AG08396 (cell line): ENCODE data around the gene SATB1.
A peak's percentile ranks its signal among the peaks of the same experiment; 100 is the strongest.
"Not testable (repeated sequence)": the region's sequence is repeated elsewhere in the genome, so short reads cannot be mapped to it uniquely, and the experiment has no call there.

Source experiments
- DNase-seq: peaks from one replicate; pipeline ENCODE4 v3.0.0; 2012; ENCODE audit warnings: low spot score, mixed read lengths

The SATB1 gene

DNA sequence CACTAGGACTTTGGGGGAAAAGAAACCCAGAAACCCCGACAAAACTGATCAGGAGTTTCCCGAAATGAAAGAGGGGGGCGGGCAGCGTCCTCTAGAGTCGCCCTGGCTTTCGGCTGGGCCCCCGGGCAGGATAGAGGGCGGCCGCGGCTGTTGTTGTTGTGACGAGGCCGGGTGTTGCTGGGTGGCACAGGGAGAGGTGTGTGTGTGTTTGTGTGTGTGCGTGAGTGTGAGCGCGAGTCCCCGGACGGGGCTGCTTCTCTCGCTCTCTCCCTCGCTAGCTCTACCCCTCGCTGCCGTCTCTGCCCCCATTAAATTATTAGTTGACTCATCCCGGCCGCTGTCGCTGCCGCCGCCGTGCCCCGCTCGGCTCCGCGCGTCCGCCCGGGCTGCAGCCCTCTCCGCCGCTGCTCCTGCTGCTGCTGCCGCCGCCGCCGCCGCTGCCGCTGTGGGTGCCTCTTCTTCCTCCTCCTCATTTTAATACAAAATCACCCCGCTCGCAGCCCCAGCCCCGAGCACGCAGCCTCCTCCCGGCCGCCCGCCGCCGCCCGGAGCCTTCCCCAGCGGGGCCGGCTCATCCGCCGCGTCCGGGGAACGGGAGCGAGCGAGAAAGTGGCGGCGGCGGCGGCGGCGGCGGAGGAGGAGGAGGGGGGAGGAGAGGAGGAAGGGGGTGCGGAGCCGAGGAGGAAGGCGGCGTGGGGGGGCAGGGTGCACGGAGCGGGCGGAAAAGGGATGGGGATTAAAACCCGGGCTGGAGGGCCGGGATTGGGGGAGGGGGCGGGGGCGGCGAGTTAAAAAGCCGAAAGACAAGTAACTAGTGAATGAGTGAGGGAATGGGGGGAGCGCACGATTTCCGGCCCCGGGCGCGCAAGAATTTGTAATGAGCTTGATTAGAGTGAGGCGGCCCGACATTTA, at the start of gene SATB1:
Gene SATB1, minus strand, starts transcription at position 611 of the 912 bp plus-strand sequence. CDS start 4,372 bp downstream, outside the sequence.
- DNase-seq = peak; percentile 52

DNA sequence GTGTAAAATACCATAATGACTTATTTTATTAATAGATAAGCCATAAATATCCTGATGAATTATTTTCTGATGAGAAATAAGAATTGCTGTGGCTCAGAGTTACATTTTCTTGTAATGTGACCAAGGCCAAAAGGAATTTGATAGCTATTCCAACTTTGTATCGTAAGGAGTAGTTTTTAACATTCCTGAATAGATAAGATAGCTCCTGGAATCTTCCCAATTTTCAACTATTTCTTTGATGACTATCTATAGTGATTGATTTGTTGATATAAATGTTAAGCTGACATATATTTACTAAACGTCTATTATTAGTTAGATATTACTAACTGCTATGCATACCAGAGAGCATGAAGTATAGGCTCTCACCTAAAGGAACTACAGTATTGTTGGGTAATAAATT, 49.1 kb upstream of the SATB1 start:
- DNase-seq = no peak

DNA sequence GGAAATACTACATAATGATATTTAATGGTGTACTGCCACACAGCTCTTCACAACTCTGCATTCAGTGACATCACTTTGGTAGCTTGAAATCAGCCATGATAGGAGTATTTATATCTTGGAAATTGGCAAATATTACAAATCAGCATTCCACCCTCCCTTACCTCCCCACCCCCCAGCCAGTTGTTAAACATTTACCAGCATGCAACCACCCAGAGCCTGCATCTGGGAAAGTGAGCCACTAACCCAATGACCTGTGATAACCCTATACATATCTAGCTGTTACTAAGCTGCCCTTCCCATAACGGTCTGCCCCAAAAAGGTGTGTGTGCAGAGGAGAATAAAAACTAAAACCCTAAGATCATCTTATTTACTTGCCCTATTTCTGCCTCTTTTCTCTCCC, 44.6 kb upstream of the SATB1 start:
- DNase-seq = no peak

DNA sequence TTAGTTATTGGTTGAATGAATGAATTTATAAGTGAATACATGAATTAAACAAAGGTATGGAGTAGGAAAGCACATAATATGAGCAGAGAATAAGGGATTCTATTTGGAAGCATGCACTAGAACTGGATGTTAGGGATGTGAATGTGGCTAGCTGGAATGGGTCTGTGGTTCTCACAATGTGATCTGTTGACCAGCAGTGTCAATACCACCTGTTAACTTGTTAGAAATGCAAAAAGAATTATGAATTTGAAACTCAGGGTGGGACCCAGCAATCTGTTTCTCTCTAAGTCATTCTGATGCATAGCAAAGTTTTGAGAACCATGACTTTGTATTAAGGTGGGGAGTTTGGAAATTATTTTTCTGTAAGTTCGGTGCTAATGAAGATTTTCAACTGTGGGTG, 41.0 kb upstream of the SATB1 start:
- DNase-seq = no peak

DNA sequence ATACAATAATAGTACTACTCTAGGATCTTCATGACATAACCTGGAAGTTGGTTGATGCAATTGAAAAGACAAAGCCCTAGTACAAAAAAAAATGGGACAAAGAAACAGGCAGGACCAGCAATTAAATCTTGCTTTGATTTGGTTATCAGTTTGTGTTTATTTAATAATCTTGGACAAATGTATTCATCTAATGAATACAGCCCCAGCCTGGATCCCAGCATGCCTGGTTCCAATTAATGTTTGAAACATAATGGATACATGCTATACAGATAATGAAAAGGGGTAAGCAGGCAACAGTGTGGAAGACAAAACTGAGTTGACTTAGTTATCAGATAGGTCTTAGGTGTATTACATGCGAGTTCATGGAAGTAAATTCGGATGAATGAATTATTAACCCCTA, 29.6 kb upstream of the SATB1 start:
- no peak for DNase-seq

DNA sequence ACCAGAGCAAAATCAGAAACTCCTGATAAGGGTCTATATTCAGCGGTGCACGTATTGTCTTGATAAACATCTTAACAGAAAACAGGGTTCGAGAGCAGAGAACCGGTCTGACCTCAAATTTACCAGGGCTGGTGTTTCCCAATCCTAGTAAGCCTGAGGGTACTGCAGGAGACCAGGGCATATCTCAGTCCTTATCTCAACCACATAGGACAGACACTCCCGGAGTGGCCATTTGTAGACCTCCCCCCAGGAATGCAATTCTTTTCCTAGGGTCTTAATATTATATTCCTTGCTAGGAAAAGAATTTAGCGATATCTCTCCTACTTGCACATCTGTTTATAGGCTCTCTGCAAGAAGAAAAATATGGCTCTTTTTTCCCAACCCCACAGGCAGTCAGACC, 24.5 kb upstream of the SATB1 start:
- not testable (repeated sequence) for DNase-seq

DNA sequence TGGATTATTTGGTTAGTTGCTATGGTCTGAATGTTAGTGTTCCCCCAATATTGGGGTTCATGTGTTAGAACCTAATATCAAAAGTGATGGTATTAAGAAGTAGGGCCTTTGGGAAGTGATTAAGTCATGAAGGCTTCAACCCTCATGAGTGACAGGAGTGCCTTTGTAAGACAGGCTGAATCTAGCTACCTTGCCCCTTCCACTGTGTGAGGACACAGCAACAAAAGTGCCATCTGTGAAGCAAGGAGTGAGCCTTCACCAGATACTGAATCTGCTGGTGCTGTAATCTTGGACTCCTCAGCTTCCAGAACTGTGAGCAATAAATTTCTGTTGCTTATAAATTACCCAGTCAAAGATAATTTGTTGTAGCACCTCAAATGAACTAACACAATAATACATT, 22.6 kb upstream of the SATB1 start:
- DNase-seq = no peak

DNA sequence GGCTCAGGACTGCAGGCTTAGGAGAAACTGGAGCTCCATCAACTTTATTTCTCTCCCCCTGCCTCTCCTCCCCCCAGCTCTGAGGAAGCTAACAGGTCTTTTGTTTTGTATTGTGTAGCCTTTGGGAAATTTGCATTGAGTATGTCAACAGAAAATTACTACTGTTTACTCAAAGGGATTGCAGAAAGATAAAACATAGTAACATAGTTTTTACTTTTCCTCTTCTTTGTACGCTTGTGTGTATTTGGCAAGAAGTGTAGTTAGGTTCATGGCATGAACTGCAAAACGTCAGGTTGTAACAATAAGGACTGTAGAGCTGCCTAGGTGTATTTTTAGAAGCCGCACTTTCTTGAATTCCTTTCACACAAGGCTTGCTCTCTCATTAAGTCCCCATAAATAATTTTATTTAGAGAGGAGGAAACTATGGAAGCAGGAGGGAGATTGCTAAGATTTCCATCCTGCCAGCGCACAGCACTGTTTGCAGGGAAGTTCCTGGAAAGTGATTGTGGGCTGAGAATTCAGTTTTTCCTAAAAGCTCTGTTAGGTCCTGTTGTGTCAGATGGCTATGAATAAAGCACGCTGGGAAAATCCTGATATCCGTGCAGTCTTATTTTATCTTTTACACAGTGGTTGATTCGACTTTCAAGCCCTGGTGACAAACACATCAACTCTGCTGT, 21.1 kb upstream of the SATB1 start:
- DNase-seq = no peak

DNA sequence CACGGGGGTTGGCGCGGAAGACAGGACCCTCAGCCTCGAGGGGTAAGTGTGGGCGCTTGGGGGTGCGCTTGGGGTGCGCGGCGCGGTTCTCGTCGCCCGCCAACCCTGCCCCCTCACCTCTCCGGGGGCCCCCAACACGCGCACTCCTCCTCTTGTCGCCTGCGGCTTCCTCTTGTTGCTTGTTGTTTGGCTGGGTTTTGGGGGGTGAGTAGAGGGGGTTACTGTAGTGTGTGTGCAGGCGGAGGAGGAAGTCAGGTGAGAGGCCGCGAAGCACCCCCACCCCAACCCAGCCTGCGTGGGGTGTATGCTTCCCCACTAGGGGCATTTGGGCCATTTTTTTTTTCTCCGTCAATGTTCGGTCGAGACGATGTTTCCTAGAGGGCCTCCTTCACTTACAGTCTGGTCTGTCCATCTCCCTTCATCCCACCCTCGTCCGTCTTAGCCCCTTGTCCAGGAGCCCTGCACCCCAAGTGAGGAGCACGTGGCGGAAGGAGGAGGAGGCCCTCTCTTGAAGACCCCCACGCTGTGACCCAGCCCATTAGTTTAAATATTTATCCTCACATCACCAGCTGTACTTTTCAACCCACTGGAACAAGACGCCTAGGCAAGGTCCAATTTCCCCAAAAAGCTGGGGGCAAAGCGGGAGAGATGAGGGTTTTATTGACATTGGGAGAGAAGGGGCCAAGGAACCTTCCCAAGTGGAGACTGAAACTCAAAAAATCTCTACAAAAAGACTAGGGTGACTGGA, 20.4 kb upstream of the SATB1 start:
- DNase-seq = no peak

DNA sequence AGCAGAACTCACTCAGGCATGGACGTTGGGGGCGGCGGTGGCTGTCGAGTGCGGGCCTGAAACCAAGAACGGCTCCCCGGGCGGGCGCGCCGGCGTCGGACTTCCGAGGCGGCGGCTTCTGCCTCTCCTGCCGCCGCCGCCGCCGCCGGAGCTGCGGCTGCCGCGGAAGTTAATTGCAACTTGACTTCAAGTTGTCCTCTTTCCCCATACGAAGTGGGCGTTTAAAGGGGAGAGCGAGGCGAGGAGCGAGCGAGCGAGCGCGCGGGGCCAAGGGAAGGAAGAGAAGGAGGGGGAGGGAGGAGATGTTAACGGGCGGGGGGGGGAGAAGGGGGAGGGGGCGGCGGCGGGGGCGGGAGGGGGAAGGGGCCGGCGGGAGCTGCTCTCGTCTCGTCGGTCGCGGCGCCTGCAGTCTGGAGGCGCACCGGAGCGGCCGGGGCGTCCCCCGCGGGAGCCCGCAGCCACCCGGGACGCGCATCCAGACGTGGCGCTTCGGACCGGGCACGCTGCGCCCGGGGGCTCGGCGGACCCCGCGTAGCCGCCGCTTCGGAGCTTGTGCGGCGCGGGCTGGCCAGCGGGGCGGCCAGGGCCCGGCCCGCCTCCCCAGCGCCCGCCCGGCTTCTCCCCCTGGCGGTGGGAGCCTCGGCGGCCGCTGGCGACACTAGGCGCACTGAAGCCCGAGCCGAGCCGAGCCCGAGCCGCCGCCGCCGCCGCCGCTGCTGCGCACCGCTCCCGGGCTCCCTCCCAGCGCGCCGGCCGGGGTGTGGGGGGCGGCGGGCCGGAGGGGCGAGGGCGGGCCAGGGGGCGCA, 19.7 kb upstream of the SATB1 start:
- peak; percentile 91 for DNase-seq

DNA sequence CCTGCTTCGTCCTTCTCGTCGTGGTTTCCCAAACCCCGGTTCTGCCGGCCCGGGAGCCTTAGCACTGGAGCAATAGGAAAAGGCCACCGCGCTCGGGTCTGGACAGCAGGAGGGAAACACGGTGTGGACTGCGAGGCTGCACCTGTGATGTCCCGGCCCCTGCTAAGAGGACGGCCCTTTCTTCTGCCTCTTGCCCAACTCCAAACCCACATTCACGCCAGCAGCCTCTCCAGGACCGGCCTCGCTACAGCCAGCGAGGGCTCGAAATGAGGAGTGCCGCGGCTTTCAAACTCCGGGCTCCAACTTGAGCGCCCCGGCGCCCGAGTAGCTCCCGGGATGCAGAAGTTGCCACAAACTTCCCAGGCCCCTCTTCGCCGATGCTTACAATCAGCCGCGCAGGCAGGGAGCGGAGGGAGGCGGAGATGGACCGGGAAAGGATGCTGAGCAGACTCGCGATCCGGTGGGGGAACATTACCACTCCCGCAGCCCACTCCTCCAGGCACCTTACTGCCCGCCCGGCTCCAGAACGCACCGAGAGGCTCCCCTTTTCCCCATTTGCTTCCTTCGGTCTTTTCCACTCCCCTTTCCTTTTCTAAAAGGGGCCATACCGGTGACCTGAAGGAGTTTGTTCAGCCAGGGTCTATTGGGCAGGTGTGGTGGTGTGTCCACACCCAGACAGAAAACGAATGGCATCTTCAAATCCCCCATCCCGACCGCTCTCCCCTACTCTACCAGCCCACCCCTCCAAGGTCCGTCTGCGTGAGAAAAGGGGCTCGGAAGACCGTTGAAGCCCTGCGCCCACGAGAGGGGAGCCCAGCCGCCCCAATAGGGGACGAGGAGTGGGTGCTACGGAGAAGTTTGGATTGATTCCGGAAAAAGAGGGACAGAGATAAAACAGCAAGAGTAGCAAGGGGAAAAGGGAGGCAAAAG, 18.8 kb upstream of the SATB1 start:
- peak; percentile 19 for DNase-seq

DNA sequence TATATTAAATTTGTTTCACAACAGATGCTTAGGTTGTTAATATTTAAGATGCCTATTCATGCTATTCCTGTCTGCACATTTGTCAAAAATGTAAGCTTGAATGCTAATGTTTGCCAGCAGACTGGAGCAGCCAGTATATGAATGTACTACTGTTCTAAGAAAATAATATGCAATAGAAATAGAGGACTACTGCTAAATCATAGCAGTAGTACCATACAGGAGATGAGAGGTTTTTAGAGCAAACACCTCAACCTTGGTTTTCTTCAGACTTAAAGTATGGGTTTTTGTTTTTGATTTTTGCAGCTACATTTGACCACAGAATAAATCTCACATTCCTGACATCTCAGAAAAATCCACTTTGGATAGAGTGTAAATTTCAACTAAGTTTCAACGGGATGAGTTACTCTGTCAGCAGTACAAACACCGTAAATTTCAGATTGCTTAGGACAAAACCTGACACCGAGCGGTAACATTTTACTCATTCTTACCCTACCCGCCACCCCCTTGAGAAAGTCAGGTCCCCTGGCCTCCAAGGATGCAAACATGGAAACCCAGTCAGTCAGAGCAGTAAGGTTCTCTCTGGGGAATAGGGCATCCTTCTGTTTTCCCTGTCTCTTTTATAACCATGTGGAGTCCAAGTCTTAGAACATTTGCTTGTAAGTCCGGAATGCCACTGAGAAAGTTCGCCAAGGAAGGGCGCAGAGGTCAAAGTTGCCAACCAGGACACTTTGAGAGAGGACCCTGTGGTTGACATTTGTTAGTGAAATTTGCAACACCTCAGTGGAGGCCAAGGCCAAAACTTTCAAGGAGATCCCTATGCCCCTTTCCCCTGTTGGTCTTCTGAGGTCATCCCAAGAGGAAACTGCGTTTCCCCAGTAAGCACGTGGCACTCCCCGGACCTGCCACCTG, 17.9 kb upstream of the SATB1 start:
- DNase-seq = no peak

DNA sequence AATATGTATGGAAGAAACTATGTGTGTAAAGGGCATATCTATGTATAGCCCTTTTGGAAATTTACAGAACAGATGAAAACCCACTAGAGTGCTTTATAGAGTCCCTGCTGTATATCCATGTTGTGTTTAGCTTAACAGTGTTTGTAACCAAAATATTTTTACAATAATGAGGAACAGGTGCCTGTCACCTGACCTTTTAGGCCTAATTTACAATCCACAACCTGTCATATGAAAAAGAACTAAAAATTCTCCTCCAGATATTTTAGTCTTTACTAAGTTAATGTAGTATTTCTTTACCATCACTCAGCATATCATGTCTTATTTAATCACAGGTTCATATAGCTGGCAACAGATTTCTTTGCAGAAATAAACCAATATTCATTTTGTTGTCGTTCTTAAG, 16.4 kb upstream of the SATB1 start:
- DNase-seq = no peak

DNA sequence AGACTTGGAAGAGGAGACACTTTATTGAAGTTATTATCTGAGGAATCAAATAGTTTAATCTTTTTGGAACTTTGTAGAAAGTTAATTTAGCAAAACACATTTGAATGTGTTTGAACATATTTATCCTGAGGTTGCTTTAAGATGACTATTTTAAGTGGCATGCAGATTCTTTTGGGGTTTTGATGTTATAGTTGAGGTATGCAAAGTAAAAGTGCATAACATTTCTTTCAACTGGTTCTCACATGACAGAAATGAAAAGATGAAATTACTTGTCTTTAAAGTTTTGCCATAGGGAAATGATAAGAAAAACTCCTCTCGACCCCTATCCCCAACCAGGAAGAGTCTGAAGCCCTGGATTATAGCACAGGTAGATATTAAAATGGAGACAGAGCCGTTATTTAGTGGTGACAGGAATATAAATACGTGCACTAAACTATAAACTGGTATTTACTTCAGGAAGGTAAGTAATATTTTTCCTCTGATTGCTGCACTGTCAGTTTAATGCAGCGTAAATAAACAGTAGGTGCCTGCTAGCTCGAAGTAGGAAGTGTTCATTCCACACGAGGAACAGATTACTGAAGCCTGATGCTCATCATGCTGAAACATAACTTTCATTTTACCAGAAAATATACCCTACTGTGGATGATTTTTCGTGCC, 15.1 kb upstream of the SATB1 start:
- DNase-seq = peak; percentile 11

DNA sequence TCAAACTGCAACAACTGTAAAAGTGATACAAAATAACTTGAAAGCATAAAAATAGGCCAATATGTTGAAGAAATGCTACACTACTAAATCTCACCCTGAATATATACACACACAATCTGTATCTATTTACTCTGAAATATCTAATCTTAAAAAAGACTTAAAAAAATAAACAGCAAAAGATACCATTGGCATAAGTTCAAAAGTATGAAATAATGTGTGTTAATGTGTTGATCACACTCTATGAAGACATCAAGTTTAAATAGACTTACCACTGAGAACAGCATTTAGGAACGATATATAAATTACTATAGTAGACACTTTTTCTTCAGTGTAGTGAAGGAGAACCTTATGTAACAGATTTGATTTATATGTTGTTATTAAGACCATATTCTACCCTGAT, 14.1 kb upstream of the SATB1 start:
- DNase-seq = no peak

DNA sequence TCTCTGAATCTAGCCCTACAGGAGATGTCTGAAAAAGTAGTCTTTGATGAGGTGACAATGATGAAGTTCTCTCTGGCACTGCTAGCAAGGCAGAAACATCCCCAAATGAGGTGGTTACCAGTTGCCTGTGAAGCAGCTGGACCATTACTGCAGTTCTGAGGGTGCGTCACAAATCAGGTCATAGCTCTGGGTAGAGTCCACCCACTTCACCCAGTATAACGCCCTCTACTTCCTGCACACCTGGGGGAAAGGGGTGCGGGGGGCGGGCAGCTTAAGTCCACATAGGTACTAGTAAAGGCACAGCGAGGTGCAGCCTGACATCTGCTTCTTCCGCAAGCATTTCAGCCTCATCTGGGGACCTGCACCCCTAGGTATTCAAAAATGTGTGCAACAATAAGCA, 13.4 kb upstream of the SATB1 start:
- no peak for DNase-seq

DNA sequence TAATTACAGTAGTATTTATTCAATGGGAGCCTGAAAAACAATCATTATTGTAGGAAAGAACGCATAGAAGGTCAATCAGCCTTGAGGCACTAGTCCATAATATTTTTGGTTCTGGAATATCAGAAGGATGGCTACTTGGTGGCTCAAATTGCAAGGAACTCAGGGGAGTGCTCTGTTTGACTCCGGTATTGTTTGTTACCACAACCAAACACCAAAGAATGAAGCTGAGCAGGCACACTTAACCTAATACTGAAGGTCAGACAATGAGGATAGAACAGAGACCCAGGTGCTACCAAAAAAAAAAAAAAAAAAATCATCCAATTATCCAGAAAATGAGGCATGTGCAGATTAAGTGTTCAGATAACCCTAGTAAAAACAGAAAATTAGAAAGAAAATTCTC, 11.1 kb upstream of the SATB1 start:
- DNase-seq = no peak

DNA sequence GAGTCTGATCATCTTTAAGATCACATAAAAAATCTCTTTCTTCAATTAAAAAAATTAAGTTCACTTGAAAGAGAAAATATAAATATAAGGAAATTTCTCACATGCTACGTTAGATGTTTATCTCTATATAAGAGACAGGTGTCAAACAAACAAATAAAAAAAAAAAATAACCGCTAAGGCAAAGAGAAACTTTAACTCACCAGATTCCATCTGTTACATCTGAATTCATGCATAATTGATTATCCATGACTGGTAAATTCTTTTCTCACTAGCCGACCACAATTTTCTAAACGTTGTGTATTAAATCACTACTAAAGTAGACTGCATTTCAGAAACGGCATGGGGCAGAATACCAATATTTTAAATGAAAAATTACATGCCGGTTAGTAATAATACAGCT, 9.6 kb upstream of the SATB1 start:
- DNase-seq = no peak

DNA sequence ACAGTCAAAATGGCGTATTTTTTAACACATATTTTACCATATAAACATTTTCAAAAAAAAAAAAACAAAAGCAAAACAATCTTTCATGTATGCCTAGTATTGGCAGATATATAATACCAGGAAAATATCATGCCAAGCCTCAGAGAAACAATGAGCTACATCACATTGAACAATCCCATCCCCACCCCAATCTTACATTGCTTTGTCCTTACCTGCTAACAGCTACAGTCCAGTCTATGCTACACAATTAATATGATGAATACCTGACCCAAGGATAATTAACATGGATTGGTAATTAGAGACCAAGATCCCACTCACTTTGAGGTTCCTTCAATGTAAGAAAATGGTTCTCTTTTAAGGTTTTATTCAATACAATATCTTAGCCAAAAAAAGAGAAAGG, 7.6 kb upstream of the SATB1 start:
- DNase-seq = no peak
